NB4 (cell line): ENCODE data around the gene LHX2.

Experiments
- CTCF ChIP-seq: IDR thresholded peaks from one replicate; pipeline ENCODE4 v1.5.1; 2012; ENCODE audit warnings: low read depth, low read length
- MYC ChIP-seq: IDR thresholded peaks from 2 replicates; pipeline ENCODE4 v1.6.1; 2011; ENCODE audit warnings: low read depth, low read length
- POLR2A ChIP-seq: IDR thresholded peaks from 2 replicates; pipeline ENCODE4 v1.6.1; 2011; ENCODE audit warnings: mild to moderate bottlenecking; ENCODE audit not compliant: insufficient read length; ENCODE audit errors: extremely low read depth

- TF ChIP-seq POLR2A (no peak), CTCF (no peak), MYC (no peak)
These were observed 775 bp upstream of the LHX2 start for GRCh38 chr9:124010665-124011321.
